SU-DHL-6 (cell line): ENCODE measurements around the gene SLC18A3.

Experiments used
- CTCF ChIP-seq: fragments of 200-600 bp; sonication (generic); IDR thresholded peaks from one replicate; pipeline ENCODE4 v1.5.1; 2017; ENCODE audit warnings: antibody characterized with exemption, mild to moderate bottlenecking, low read length, moderate library complexity; ENCODE audit not compliant: insufficient read depth, poor library complexity, severe bottlenecking
- EZH2phosphoT487 ChIP-seq: fragments of 200-600 bp; sonication (generic), shearing (Covaris generic); conservative IDR thresholded peaks from 2 replicates; pipeline ENCODE4 v1.6.1; 2018; ENCODE audit warnings: mild to moderate bottlenecking, antibody characterized with exemption, low read length, moderate library complexity, mixed read lengths

GRCh38 chr10:49620841-49621378 lies 10.8 kb downstream of the SLC18A3 start:
- TF ChIP-seq CTCF, result no peak
- no peak for TF ChIP-seq EZH2phosphoT487
